NCI-H128 (cell line): Measurements from ENCODE around the gene IZUMO4.
"Not testable (repeated sequence)": the region's sequence is repeated elsewhere in the genome, so short reads cannot be mapped to it uniquely, and the experiment has no call there.

ENCODE experiments used
- DNase-seq: peaks from one replicate; lab custom pipeline; 2025; ENCODE audit not compliant: unreplicated experiment; lab: John Stamatoyannopoulos, UW

IZUMO4 gene

GRCh38 chr19:2122251-2122650 lies 25.5 kb downstream of the IZUMO4 start:
- no peak for DNase-seq

- no peak for DNase-seq
These were observed 26.3 kb downstream of the IZUMO4 start for GRCh38 chr19:2122982-2123381.

GRCh38 chr19:2123682-2124387 lies 27.1 kb downstream of the IZUMO4 start:
- DNase-seq: no peak

- DNase-seq: no peak
These were observed 30.3 kb downstream of the IZUMO4 start for GRCh38 chr19:2126879-2127518.

GRCh38 chr19:2127758-2128157 lies 31.0 kb downstream of the IZUMO4 start:
- DNase-seq: no peak

- DNase-seq: not testable (repeated sequence)
These were observed 31.5 kb downstream of the IZUMO4 start for GRCh38 chr19:2128252-2128651.

- no peak for DNase-seq
These were observed 32.3 kb downstream of the IZUMO4 start for GRCh38 chr19:2129022-2129421.

- no peak for DNase-seq
These were observed 32.8 kb downstream of the IZUMO4 start for GRCh38 chr19:2129486-2129885.

GRCh38 chr19:2129892-2130770 lies 33.4 kb downstream of the IZUMO4 start:
- DNase-seq: no peak

GRCh38 chr19:2131012-2131975 lies 34.6 kb downstream of the IZUMO4 start:
- not testable (repeated sequence) for DNase-seq

- no peak for DNase-seq
These were observed 35.5 kb downstream of the IZUMO4 start for GRCh38 chr19:2132191-2132590.

- no peak for DNase-seq
These were observed 36.2 kb downstream of the IZUMO4 start for GRCh38 chr19:2132731-2133490.

- no peak for DNase-seq
These were observed 39.0 kb downstream of the IZUMO4 start for GRCh38 chr19:2135474-2136402.

GRCh38 chr19:2136796-2137195 lies 40.1 kb downstream of the IZUMO4 start:
- no peak for DNase-seq

- DNase-seq: no peak
These were observed 41.5 kb downstream of the IZUMO4 start for GRCh38 chr19:2138061-2138728.

GRCh38 chr19:2139385-2140137 lies 42.8 kb downstream of the IZUMO4 start:
- no peak for DNase-seq

GRCh38 chr19:2140138-2140569 lies 43.4 kb downstream of the IZUMO4 start:
- DNase-seq: peak; percentile 16
